GM19395 (cell line): ENCODE results near the gene CEP43.
A peak's percentile ranks its signal among the peaks of the same experiment; 100 is the strongest.

Source experiments
- ATAC-seq: cut with Tn5 transposase; IDR thresholded peaks from one replicate; pipeline ENCODE4 v1.9.1; 2021; ENCODE audit warnings: mild to moderate bottlenecking, moderate library complexity; ENCODE audit not compliant: unreplicated experiment

The CEP43 gene

DNA sequence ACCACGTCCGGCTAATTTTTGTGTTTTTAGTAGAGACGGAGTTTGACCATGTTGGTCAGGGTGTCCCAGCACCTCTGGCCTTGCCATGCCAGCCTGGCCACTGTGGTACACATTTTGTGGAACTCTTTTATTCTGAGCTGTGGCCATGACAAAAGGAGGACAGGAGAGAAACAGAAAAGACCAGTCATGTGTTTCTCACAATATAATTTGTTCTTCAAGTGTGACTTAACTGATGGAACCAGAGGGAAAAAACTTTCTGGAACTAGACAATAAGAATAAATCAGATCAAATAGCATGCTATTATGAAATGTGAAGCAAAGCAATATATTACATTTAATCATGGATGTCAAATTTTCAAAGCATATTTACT, 38.6 kb upstream of the CEP43 start:
- ATAC-seq = no peak

DNA sequence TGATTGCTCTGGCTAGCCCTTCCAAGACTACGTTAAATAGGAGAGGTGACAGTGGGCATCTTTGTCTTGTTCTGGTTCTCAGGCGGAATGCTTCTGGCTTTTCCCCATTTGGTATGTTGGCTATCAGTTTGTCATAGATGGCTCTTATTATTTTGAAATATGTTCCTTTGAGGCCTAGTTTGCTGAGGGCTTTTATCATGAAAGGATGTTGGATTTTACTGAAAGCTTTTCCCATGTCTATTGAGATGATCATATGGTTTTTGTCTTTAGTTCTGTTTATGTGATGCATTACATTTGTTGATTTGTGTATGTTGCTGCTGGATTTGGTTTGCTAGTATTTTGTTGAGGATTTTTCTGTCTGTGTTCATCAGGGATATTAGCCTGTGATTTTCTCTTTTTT, 32.9 kb upstream of the CEP43 start:
- no peak for ATAC-seq

DNA sequence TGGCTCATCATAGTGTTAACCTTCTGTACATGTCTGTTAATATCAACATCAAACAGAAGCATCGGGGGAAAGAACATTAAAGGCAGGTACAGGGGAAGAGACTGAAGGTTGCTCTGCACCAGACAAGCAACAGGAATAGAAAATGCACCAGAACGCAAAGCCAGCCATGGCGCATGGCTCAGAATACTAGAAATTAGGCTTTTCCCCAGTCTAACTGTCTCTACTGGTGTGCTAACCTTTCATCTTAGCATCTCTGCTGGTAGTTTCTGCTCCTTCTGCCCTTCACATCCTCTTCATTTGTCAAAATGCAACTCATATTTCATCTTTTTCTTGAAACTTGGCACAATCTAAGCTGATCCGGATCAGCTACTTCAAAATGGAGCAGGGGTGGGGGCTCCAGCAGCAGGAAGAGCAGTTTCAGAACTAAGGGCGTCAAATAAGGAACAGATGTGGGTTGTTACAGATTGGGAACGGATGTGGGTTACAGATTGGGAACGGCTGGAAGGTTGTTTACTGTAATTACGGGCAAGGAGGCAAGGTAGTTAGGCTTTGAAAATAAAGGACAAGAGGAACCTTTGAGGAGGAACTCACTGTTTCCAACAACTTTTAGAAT, 29.7 kb upstream of the CEP43 start:
- ATAC-seq = no peak

DNA sequence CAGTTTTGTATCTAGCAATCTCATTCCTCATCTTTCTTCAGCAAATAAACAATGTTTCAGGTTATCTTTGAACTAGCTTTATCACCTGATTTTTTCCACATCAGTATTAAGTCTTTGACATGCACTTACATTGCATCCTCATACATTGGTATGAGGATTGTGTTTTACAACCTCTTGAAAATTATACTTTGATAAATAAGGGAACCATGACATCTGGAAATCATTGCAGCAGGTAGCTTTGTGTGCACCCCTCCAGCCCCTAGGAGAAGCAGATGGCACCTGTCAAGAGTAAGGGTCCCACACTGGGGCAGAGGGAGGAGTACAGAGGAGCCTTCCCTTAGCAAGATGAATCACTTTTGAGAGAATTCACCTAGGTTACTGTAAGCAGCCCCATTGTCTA, 29.1 kb upstream of the CEP43 start:
- ATAC-seq = no peak

DNA sequence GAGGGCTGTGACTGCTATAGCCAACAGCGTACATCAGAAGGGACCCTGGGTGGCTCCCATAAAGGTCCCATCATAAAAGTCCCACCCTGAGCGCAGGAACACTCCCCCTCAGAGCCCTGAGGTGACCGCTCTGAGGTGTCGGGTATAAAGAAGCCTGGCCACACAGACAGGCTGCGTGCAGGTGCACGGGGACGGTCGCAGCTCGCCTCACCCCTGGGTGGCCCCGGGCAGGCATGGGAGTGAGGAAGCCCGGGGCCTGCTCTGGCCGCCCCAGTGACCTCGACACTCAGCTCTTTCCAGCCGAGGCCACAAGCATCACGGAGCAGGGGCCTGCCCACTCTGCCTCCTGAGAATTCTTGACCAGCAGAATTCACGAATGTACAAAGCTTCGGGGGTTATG, 28.4 kb upstream of the CEP43 start:
- ATAC-seq = no peak

DNA sequence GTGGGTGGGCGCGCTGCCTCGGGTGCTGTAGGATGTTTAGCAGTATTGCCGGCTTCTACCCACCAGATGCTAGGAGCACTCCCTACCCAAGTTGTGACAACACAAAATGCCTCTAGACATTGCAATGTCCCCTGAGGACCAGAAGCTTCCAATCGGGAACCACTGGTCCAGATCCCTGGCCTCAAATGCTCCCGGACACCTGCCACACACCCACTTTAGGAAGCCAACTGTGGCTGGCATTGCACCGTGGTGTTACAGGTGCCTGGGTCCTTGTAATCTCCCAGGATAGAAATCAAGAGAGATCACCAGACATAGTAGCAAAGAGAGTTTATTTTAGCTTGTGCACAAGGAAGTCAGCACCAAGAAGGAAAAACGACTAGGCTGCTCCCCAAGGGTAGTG, 27.9 kb upstream of the CEP43 start:
- no peak for ATAC-seq

DNA sequence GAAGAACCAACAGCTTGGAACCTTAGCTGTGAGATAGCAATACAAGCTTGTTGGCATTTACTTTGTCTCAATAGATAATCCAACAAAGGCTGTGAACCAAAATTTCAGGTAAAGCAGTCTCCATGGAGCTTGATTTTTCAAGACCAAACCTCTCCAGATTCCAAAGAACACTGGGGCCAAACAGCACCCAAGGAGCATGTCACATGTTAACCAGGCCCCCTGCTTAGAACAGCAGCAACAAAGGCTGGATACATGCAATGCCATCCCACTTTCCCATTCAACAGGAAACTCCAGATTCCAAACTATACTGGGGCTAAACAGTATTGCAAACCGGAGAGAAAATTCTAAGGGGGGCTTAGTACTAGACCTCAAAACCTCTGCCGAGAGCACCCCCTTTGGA, 27.1 kb upstream of the CEP43 start:
- no peak for ATAC-seq

DNA sequence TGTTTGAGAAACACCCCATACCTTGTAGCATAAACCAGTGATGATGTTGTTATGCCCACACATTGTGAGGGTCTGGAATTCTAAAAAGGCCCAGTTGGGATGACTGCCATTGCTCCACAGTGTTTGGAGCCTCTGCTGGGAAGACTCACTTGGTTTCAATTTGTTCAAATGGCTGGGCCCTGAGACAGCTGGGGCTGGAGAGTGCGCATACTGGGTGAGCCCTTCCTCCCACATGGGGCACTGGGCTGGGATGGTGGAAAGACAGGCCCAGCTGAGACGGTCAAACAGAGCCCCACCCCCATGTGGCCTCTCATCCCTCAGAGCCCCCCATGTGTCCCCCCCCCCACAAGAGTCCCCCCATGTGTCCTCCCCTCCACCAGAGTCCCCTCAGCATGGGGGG, 22.6 kb upstream of the CEP43 start:
- no peak for ATAC-seq

DNA sequence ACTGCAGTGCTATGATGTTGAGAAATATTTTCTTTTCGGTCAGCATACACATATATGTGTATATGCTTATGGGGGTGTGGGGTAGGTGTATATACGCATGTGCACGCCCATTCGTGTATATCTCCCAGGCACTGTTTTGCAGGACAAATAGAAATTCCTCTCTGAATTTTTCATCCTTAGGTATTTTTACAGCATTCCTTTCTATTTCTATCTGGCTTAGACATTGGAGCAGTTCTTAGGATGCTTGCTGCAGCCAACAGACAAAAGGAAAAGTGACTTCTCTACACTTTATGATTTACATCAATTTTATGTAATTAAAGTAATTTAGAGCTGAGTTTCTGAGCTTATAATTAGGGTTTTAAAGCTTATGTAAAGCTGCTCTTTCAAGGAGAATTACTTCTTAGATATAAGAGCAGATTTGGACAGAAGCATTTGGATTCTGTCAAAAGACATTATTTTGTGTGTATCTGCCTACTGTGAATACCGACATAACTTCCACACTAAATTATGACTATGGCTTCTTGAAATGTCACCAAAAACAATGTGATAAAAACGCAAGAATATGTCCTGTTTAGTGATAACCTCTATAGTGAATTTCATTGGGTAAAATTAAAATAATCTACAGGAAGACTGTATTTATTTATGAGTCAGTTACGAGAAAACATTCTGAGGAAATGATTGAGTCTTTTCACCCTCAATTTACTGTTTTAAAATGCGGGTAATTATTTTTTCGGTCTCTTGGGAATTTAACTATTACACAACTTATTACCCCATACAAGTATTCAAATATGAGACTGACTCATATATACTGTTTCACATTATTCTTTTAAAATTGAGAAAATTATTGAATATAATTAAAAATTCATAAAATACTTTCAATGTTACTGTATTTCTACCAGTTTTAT, 21.3 kb upstream of the CEP43 start:
- no peak for ATAC-seq

DNA sequence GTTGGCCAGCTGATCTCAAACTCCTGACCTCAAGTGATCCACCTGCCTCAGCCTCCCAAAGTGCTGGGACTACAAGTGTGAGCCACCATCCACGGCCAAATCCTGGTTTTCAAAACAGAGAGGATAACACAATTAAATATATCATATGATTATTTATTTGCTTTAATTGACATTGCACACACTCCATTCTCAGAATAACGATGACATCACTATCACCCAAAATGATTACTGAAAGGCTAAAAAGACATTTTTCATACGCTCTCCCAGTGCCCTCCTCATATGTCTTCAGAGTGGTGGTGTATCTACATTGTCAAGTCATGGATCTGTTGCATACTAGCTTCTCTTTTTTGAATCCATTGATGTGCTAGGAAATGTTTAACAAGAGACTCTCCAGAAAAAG, 18.5 kb upstream of the CEP43 start:
- ATAC-seq = no peak

DNA sequence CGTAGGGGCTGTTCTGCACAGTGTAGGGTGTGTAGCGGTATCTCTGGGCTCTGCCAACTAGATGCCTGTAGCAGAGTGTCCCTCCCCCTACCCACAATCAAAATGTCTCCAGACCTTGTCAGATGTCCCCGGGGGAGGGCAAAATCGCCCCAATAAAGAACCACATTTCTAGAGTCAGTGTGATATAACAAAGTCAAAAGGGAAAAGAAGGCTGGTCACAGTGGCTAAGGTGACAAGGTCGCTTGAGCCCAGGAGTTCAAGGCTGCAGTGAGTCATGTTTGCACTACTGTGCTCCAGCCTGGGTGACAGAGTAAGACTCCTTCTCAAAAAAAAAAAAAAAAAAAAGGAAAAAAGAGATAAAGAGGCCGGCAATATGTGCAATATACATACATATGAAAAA, 11.7 kb upstream of the CEP43 start:
- no peak for ATAC-seq

DNA sequence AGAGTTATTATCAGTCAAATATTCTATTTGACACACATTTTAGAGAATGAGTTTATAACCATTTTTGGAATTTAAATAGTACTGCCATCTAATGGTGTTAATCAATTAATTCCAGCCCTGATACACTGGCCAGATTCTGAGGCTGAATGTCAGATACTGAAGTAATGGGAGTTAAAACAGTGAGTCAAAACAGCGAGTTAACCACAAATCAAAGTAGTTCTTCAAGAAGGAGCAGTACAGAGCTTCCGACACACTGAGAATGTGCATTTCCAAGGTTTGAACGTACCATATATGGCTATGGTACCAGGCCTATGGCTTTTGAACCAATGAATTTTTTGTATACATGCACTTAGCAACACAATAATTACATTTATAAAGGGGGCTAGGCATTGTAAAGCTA, 11.3 kb upstream of the CEP43 start:
- ATAC-seq = no peak

DNA sequence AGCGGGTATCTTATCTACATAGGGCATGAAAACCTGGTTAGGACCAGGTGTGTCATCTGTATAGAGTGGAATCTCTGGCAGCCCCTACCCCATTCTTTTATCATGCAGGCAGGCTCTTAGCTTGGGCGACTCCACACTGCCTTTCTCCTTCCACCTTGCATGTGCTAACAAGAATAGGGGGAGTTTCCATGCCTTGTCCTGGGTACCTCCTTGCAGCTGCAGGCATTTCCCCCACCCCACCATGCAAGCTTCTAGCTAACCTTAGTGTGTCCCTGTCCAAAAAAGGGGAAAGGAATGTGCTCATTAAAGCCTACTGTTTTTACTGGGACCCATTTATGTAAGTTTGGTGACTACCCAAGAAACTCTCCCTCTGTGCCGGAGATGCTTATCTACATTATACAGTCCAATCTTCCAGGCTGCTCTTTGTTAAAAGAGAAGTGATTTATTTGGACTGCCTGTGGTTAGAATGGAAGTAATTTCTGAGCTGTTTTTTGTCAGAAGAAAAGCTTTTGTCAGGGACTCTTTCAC, 10.5 kb upstream of the CEP43 start:
- no peak for ATAC-seq

DNA sequence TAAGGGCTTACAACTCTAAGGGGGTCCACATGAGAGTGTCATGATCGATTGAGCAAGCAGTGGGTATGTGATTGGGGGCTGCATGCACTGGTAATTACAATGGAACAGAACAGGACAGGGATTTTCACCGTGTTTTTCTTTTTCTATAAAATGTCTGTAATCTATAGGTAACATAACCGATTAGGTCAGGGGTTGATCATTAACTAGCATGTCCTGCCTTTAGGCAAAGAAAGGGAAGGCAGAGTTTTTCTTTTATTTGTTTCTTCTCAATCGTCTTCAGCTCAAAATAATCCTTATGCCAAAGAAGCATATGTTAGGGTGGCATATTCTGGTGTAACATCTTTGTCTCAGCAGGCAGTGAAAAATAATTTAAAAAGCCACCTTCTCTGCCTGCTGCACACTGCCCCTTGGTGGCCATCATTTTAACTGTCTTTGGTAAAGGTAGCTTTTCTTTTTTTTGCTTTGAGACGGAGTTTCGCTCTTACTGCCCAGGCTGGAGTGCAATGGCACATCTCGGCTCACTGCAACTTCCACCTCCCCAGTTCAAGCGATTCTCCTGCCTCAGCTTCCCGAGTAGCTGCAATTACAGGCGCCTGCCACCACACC, 9.7 kb upstream of the CEP43 start:
- peak; percentile 81 for ATAC-seq

DNA sequence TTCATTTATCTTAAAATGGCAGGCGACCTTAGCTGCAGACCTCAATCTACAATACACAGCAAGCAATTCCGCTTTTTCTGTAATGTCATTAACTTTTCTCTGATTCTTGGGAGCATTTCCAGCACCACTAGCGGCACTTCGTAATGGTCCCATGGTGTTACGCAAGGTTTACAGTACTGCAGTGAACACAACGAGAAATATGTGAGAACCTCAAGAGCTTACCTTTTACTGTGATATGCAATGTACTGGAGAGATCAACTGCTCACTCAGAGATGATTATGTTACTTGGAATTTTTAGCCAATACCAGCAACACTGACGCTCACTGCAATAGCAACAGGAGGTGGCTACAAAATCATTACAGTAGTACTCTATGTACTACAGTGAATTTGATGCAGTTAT, 2.8 kb upstream of the CEP43 start:
- ATAC-seq = no peak

DNA sequence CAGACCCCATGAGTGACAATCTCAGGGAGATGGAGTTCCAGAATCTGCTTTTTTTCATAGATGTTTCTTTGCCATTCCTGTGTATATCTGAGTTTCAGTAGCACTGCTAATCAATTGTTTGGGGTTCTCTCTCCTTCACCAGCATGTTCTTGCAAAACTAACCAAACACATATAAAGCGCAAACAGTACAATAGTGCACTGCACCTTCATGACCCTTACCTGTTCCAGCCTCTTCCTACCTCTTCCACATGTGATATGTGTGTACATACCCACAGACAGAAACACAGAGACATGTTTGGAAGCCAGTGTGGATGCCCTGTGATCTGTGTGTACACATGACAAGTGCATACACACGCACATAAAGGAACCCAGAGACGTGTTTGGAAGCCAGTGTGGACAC, 1.8 kb upstream of the CEP43 start:
- no peak for ATAC-seq

DNA sequence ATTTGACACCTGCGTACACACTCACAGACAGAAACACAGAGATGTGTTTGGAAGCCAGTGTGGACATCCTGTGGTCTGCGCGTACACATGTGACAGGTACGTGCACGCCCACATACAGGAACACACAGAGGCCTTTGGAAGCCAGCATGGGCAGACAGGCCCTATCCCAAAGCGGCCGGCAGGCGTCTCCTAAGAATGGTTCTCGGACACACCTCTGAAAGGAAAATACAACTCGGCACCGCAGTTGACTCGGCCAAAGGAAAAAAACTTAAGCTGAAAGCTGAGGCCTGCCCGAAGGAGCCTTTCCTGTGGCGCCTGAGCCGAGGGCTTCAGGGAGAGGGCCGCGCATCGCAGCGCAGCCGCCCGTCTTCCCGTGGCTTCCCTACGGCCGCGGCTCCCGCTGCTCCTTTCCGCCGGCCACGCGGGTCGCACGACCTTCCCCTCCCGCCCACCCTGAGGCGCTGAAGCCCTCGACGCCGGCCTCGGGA, 1.4 kb upstream of the CEP43 start:
- peak; percentile 42 for ATAC-seq

DNA sequence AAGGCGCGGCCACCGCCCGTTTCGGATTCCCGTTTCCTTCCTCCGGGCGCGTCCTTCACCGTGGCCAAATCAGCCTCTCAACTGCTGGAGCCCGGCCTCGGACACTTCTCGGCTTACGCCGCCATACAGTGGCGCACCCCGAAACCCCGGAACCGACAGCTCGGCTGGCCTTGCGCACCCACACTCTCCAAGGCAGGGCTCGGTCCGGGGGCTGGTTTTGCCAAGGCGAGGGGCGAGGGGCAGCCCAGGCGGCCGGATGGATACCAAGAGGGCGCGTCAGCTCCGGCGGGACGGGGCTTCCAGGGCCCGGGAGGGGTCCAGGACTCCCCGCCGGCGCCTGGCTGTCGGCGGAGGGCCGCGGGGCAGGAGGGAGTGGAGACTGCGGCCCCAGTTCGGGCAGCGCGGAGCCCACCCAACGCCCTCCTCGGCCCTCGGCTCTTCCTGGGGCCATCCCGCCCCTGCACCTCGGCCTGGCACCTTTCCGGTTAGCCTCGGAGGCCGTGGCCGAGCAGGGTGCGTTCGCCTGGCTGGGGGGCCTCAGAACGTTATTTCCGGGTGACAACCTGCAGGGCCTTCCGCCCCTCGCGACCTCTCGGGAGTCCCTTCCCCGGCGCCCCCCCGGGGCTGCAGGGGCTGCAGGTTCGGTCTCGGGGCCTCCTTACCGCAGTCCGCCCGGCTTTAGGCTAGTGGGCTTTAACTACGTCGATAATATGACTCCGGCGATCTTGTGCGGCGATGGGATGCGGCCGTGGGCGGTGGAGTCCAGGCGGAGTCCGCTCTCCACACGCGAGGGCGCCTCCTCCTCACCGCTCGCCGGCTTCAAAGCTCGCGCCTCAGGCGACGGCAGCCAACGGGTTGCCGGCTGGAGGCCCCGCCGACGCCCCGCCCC, 697 bp upstream of the CEP43 start:
- peak; percentile 18 for ATAC-seq

DNA sequence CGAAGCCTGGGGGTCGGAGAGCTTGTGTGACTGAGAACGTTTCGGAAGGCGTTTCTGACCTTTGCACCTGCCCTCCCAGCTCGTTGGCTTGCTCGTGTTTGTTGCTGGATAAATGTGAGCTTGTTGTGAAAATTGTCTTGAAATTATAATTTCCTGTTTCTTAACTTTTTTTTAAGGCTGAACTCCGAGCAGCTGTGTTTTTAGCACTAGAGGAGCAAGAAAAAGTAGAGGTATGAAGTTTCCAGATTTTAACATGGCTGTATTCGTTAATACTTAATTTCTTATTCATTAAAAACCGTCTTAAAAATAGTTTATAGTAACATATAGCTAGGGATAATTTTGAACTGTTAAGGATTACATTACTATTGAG, 672 bp downstream of the CEP43 start:
- no peak for ATAC-seq

DNA sequence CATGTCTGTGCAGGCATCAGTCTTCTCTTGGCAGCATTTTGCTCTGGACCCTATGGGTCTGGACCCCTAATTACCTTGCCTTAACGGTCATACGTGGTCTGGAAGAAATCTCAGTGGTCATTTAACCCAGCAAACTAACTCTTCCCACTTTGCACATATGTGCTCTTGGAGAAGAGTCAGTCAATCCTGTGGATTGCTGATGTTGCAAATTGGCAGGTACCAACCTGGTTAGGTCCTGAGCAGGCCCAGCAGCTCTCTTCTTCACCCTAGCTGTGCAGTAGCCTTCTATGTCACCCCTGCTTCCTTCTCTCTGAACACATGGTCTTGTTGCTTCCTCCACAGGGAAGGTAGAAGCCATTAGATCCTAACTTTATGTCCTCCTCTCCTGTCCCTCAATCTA, 1.6 kb downstream of the CEP43 start:
- no peak for ATAC-seq
